Mesenchymal stem cell (in vitro differentiated cells and primary cell): ENCODE results near the gene ITGB3.
A peak's percentile ranks its signal among the peaks of the same experiment; 100 is the strongest.
"Not testable (repeated sequence)": the region's sequence is repeated elsewhere in the genome, so short reads cannot be mapped to it uniquely, and the experiment has no call there.

Source experiments
- DNase-seq: peaks from one replicate; pipeline ENCODE4 v3.0.0-alpha.2; 2013
- H2AFZ ChIP-seq: one replicate; pipeline ENCODE4 v1.6.1; 2013; ENCODE audit warnings: low read depth, mild to moderate bottlenecking, control low read depth, inconsistent platforms, low read length, moderate library complexity
- H2AK5ac ChIP-seq: 2 replicates; pipeline ENCODE4 v1.6.1; 2013; ENCODE audit warnings: low read length, moderate library complexity, mild to moderate bottlenecking, inconsistent platforms; ENCODE audit not compliant: severe bottlenecking
- H2BK120ac ChIP-seq: one replicate; pipeline ENCODE4 v1.6.1; 2013; ENCODE audit warnings: low read depth, mild to moderate bottlenecking, inconsistent platforms, low read length, moderate library complexity
- H2BK12ac ChIP-seq, 2 experiments: one replicate each; pipeline ENCODE4 v1.6.1; 2013; ENCODE audit warnings: inconsistent platforms in 2 of 2, low read length in 2 of 2, mild to moderate bottlenecking in 2 of 2, moderate library complexity in 2 of 2, control low read depth in 1 of 2
- H2BK15ac ChIP-seq: one replicate; pipeline ENCODE4 v1.6.1; 2013; ENCODE audit warnings: mild to moderate bottlenecking, low read depth, inconsistent platforms; ENCODE audit not compliant: poor library complexity, severe bottlenecking
- H2BK5ac ChIP-seq: 2 replicates; pipeline ENCODE4 v1.6.1; 2013; ENCODE audit warnings: low read depth, mild to moderate bottlenecking, low read length, control low read depth, inconsistent platforms; ENCODE audit not compliant: poor library complexity, severe bottlenecking
- H3K14ac ChIP-seq, 2 experiments: one replicate each; pipeline ENCODE4 v1.6.1; 2013; ENCODE audit warnings: inconsistent platforms in 2 of 2, low read length in 2 of 2, control low read depth in 1 of 2, mild to moderate bottlenecking in 1 of 2, moderate library complexity in 1 of 2
- H3K18ac ChIP-seq, 2 experiments: one replicate each; pipeline ENCODE4 v1.6.1; 2013; ENCODE audit warnings: inconsistent platforms in 2 of 2, low read length in 2 of 2, control low read depth in 1 of 2, low read depth in 1 of 2, mild to moderate bottlenecking in 1 of 2
- H3K23ac ChIP-seq, 2 experiments: one replicate each; pipeline ENCODE4 v1.6.1; 2013; ENCODE audit warnings: inconsistent platforms in 2 of 2, low read length in 2 of 2, mild to moderate bottlenecking in 2 of 2, moderate library complexity in 2 of 2, control low read depth in 1 of 2
- H3K27ac ChIP-seq: 2 replicates; pipeline ENCODE4 v1.5.1; 2013; ENCODE audit warnings: mild to moderate bottlenecking, moderate library complexity, low read length, control low read depth, inconsistent platforms; ENCODE audit not compliant: poor library complexity, severe bottlenecking
- H3K27me3 ChIP-seq, 2 experiments: 2 replicates each; pipeline versions ENCODE4 v1.6.1 to v1.7.0; 2013; ENCODE audit warnings: low read length in 2 of 2, mild to moderate bottlenecking in 2 of 2, moderate library complexity in 2 of 2, control low read depth in 1 of 2, inconsistent platforms in 1 of 2; ENCODE audit not compliant: control insufficient read depth in 1 of 2, insufficient read depth in 1 of 2
- H3K36me3 ChIP-seq, 2 experiments: 2 replicates each; pipeline versions ENCODE4 v1.6.1 to v1.7.0; 2013; ENCODE audit warnings: low read length in 2 of 2, control low read depth in 1 of 2, inconsistent platforms in 1 of 2, low read depth in 1 of 2, mild to moderate bottlenecking in 1 of 2; ENCODE audit not compliant: insufficient read depth in 2 of 2, control insufficient read depth in 1 of 2
- H3K4ac ChIP-seq, 2 experiments: one replicate each; pipeline ENCODE4 v1.6.1; 2013; ENCODE audit warnings: inconsistent platforms in 2 of 2, low read length in 2 of 2, mild to moderate bottlenecking in 2 of 2, moderate library complexity in 2 of 2, control low read depth in 1 of 2, low read depth in 1 of 2
- H3K4me1 ChIP-seq: 2 replicates; pipeline ENCODE4 v1.6.1; 2013; ENCODE audit warnings: low read depth, low read length, control low read depth; ENCODE audit not compliant: control insufficient read depth, insufficient read depth
- H3K4me2 ChIP-seq: 2 replicates; pipeline ENCODE4 v1.6.1; 2013; ENCODE audit warnings: low read length, mild to moderate bottlenecking, inconsistent platforms; ENCODE audit not compliant: poor library complexity, severe bottlenecking
- H3K4me3 ChIP-seq, 2 experiments: 2 replicates each; pipeline versions ENCODE4 v1.5.1 to v1.7.0; 2013; ENCODE audit warnings: low read length in 2 of 2, mild to moderate bottlenecking in 2 of 2, control low read depth in 1 of 2, low read depth in 1 of 2; ENCODE audit not compliant: insufficient read depth in 1 of 2
- H3K79me1 ChIP-seq: replicated peaks from 2 replicates; pipeline ENCODE4 v1.6.1; 2013; ENCODE audit warnings: mild to moderate bottlenecking, control low read depth, low read length, inconsistent platforms; ENCODE audit not compliant: poor library complexity, severe bottlenecking
- H3K9ac ChIP-seq: 2 replicates; pipeline ENCODE4 v1.7.0; 2013; ENCODE audit warnings: mild to moderate bottlenecking, low read length, moderate library complexity
- H3K9me3 ChIP-seq: 2 replicates; pipeline ENCODE4 v1.7.0; 2013; ENCODE audit warnings: mild to moderate bottlenecking, low read length; ENCODE audit not compliant: control insufficient read depth
- H4K8ac ChIP-seq: one replicate; pipeline ENCODE4 v1.6.1; 2013; ENCODE audit warnings: inconsistent platforms, mild to moderate bottlenecking, low read length, moderate library complexity
- H4K91ac ChIP-seq: one replicate; pipeline ENCODE4 v1.6.1; 2013; ENCODE audit warnings: mild to moderate bottlenecking, low read length, inconsistent platforms
- WGBS: methylation state at CpG from one replicate; pipeline ENCODE4 v1.1.7; 2013; ENCODE audit warnings: mixed read lengths; 5-methylcytosine and 5-hydroxymethylcytosine counted together

ITGB3 gene

GRCh38 chr17:47222047-47222446 lies 31.6 kb upstream of the ITGB3 start:
- Histone ChIP-seq H4K8ac (no peak overlapping the region), H3K23ac (no peak overlapping the region), H3K4me3 (no peak overlapping the region), H2BK15ac (no peak overlapping the region), H2BK12ac (peak overlapping the region in 1 of 2 experiments; percentile 1), H3K4ac (no peak overlapping the region), H3K36me3 (no peaks in the 10 kb centered on the region), H3K4me2 (no peak overlapping the region), H2AK5ac (no peak overlapping the region), H3K27ac (no peak overlapping the region), H4K91ac (no peak overlapping the region), H3K18ac (no peak overlapping the region), H2BK5ac (no peak overlapping the region), H3K9me3 (no peaks in the 10 kb centered on the region), H3K79me1 (no peaks in the 10 kb centered on the region), H2BK120ac (no peak overlapping the region), H3K4me1 (peaks cover 5% of the 10 kb centered on the region), H3K27me3 (no peaks in the 10 kb centered on the region), H2AFZ (no peak overlapping the region), H3K9ac (no peak overlapping the region), H3K14ac (no peak overlapping the region)
- no peak for DNase-seq
- 100% methylated on average over 4 of the region's 4 CpGs for WGBS

GRCh38 chr17:47223007-47223406 lies 30.6 kb upstream of the ITGB3 start:
- Histone ChIP-seq H3K4ac (peak overlapping the region in 1 of 2 experiments; percentile 0), H4K91ac (no peak overlapping the region), H2BK15ac (no peak overlapping the region), H3K36me3 (no peaks in the 10 kb centered on the region), H3K79me1 (no peaks in the 10 kb centered on the region), H2BK12ac (peak overlapping the region in 1 of 2 experiments; percentile 8), H2BK120ac (no peak overlapping the region), H4K8ac (no peak overlapping the region), H3K18ac (peak overlapping the region; percentile 18 to 79), H3K27ac (no peak overlapping the region), H3K23ac (no peak overlapping the region), H3K14ac (no peak overlapping the region), H3K4me2 (no peak overlapping the region), H3K4me3 (no peak overlapping the region), H3K9ac (no peak overlapping the region), H2AK5ac (peak overlapping the region; percentile 43), H2BK5ac (no peak overlapping the region), H3K27me3 (no peaks in the 10 kb centered on the region), H2AFZ (no peak overlapping the region), H3K4me1 (peaks cover 5% of the 10 kb centered on the region), H3K9me3 (no peaks in the 10 kb centered on the region)
- no peak for DNase-seq
- 72% methylated on average over 2 of the region's 3 CpGs for WGBS

- Histone ChIP-seq H3K23ac (no peak overlapping the region), H3K9ac (no peak overlapping the region), H2AFZ (no peak overlapping the region), H3K27me3 (no peaks in the 10 kb centered on the region), H3K4me2 (no peak overlapping the region), H3K14ac (no peak overlapping the region), H3K79me1 (no peaks in the 10 kb centered on the region), H3K27ac (no peak overlapping the region), H3K4ac (peak overlapping the region in 1 of 2 experiments; percentile 0), H3K4me3 (no peak overlapping the region), H3K9me3 (no peaks in the 10 kb centered on the region), H2BK5ac (no peak overlapping the region), H4K8ac (no peak overlapping the region), H2BK12ac (peak overlapping the region; percentile 8 to 35), H4K91ac (no peak overlapping the region), H3K36me3 (no peaks in the 10 kb centered on the region), H3K18ac (peak overlapping the region in 1 of 2 experiments; percentile 79), H2BK120ac (no peak overlapping the region), H3K4me1 (peaks cover 5% of the 10 kb centered on the region), H2AK5ac (peak overlapping the region; percentile 43), H2BK15ac (peak overlapping the region; percentile 37)
- no peak for DNase-seq
- WGBS: 67% methylated on average over 5 of the region's 5 CpGs
Measured at GRCh38 chr17:47223460-47223859, 30.2 kb upstream of the ITGB3 start.

GRCh38 chr17:47224077-47224476 lies 29.6 kb upstream of the ITGB3 start:
- not testable (repeated sequence) for H2AK5ac ChIP-seq, H2BK120ac ChIP-seq, H3K4me2 ChIP-seq, H2BK12ac ChIP-seq, H3K9me3 ChIP-seq, H3K4me1 ChIP-seq, H3K14ac ChIP-seq, H3K4me3 ChIP-seq, H4K8ac ChIP-seq, H3K36me3 ChIP-seq, H2AFZ ChIP-seq, H3K79me1 ChIP-seq, H3K9ac ChIP-seq, H3K23ac ChIP-seq, H2BK5ac ChIP-seq, H3K27me3 ChIP-seq, H3K4ac ChIP-seq, DNase-seq, H3K27ac ChIP-seq, H4K91ac ChIP-seq, H3K18ac ChIP-seq, H2BK15ac ChIP-seq
- WGBS: 100% methylated on average over 2 of the region's 2 CpGs
